ENCODE measurements around the gene AOPEP. TPM values are rescaled to one million over a fixed set of nuclear protein-coding genes. Genes with fewer than 3 reads are reported as not detected.

Gene AOPEP
- total RNA-seq, 1 donor from 2014 or later: 92.3 TPM

GRCh38 chr9:94903961-94904421 is 177.5 kb downstream of the AOPEP start:
- no peaks in the 10 kb centered on the region for H3K9me3 Mint-ChIP-seq (ENCODE audit: low read depth)
- H3K36me3 Mint-ChIP-seq (ENCODE audit: low read depth): no peaks in the 10 kb centered on the region
- TF ChIP-seq CTCF (IDR thresholded peaks at IDR 0.05): no peak
- no peak overlapping the region for H3K4me3 Mint-ChIP-seq (ENCODE audit: unreplicated experiment)
- peaks cover 83% of the 10 kb centered on the region for H3K4me1 Mint-ChIP-seq (ENCODE audit: low read depth)
- no peaks in the 10 kb centered on the region for H3K27me3 Mint-ChIP-seq (ENCODE audit: low read depth)
- DNase-seq (ENCODE audit: low spot score): no peak
- H3K27ac Mint-ChIP-seq (ENCODE audit: unreplicated experiment): peak overlapping the region; percentile 89

- peaks cover 88% of the 10 kb centered on the region for H3K4me1 Mint-ChIP-seq (ENCODE audit: low read depth)
- no peaks in the 10 kb centered on the region for H3K27me3 Mint-ChIP-seq (ENCODE audit: low read depth)
- no peaks in the 10 kb centered on the region for H3K36me3 Mint-ChIP-seq (ENCODE audit: low read depth)
- H3K9me3 Mint-ChIP-seq (ENCODE audit: low read depth): no peaks in the 10 kb centered on the region
- no peak for DNase-seq (ENCODE audit: low spot score)
- H3K27ac Mint-ChIP-seq (ENCODE audit: unreplicated experiment): peak overlapping the region; percentile 89
- H3K4me3 Mint-ChIP-seq (ENCODE audit: unreplicated experiment): no peak overlapping the region
- no peak for TF ChIP-seq CTCF (IDR thresholded peaks at IDR 0.05)
Measured at GRCh38 chr9:94904806-94905205, 178.3 kb downstream of the AOPEP start.

GRCh38 chr9:94905606-94906005 is 179.1 kb downstream of the AOPEP start:
- no peak for DNase-seq (ENCODE audit: low spot score)

GRCh38 chr9:94906181-94906580 is 179.7 kb downstream of the AOPEP start:
- Mint-ChIP-seq H3K4me3 (ENCODE audit: unreplicated experiment) (no peak overlapping the region), H3K27ac (ENCODE audit: unreplicated experiment) (no peak overlapping the region), H3K4me1 (ENCODE audit: low read depth) (peaks cover 88% of the 10 kb centered on the region), H3K9me3 (ENCODE audit: low read depth) (no peaks in the 10 kb centered on the region), H3K36me3 (ENCODE audit: low read depth) (no peaks in the 10 kb centered on the region), H3K27me3 (ENCODE audit: low read depth) (no peaks in the 10 kb centered on the region)
- no peak for DNase-seq (ENCODE audit: low spot score)
- no peak for TF ChIP-seq CTCF (IDR thresholded peaks at IDR 0.05)

More at GRCh38 chr9:94905606-94906005, 179.1 kb downstream of the AOPEP start:
- Mint-ChIP-seq H3K27ac (ENCODE audit: unreplicated experiment) (no peak overlapping the region), H3K4me1 (ENCODE audit: low read depth) (peaks cover 88% of the 10 kb centered on the region), H3K4me3 (ENCODE audit: unreplicated experiment) (no peak overlapping the region), H3K36me3 (ENCODE audit: low read depth) (no peaks in the 10 kb centered on the region), H3K9me3 (ENCODE audit: low read depth) (no peaks in the 10 kb centered on the region), H3K27me3 (ENCODE audit: low read depth) (no peaks in the 10 kb centered on the region)
- TF ChIP-seq CTCF (IDR thresholded peaks at IDR 0.05): no peak

GRCh38 chr9:94906713-94907112 is 180.2 kb downstream of the AOPEP start:
- DNase-seq (ENCODE audit: low spot score): no peak
- Mint-ChIP-seq H3K27ac (ENCODE audit: unreplicated experiment) (peak overlapping the region; percentile 98), H3K9me3 (ENCODE audit: low read depth) (no peaks in the 10 kb centered on the region), H3K4me3 (ENCODE audit: unreplicated experiment) (no peak overlapping the region), H3K27me3 (ENCODE audit: low read depth) (no peaks in the 10 kb centered on the region), H3K36me3 (ENCODE audit: low read depth) (no peaks in the 10 kb centered on the region), H3K4me1 (ENCODE audit: low read depth) (peaks cover 85% of the 10 kb centered on the region)
- TF ChIP-seq CTCF (IDR thresholded peaks at IDR 0.05): no peak
